A673 (cell line): Measurements from ENCODE around the gene ITGA11. TPM values are rescaled to one million over a fixed set of nuclear protein-coding genes. Genes with fewer than 3 reads are reported as not detected.
A peak's percentile ranks its signal among the peaks of the same experiment; 100 is the strongest.

Experiments
- BruUV-seq: library from RNA; stranded (reverse); fragments of 400-500 nt; replicated peaks from 2 replicates; lab custom pipeline; 2021; lab: Mats Ljungman, UMichigan
- CTCF ChIA-PET: fragments of 300-600 bp; sonication (Branson Sonifier 250); formaldehyde crosslinking; loops from one replicate; lab custom pipeline; 2022; ENCODE audit warnings: antibody characterized with exemption; lab: Charles Lee
- POLR2A ChIA-PET: fragments of 300-600 bp; sonication (Branson Sonifier 250); formaldehyde crosslinking; loops from one replicate; lab custom pipeline; 2022; ENCODE audit warnings: antibody characterized with exemption; ENCODE audit not compliant: low non-redundant PET; lab: Charles Lee
- DNase-seq: peaks from one replicate; pipeline ENCODE4 v3.0.0-alpha.2; 2015; ENCODE audit warnings: low spot score
- H3K27ac ChIP-seq: fragments of 200-600 bp; sonication (generic); 2 replicates; pipeline ENCODE4 v1.5.1; 2016; ENCODE audit warnings: mixed run types, low read depth, mild to moderate bottlenecking, mixed read lengths, antibody characterized with exemption, low read length; ENCODE audit not compliant: poor library complexity, severe bottlenecking
- H3K27me3 ChIP-seq: fragments of 200-600 bp; sonication (generic); replicated peaks from 2 replicates; pipeline ENCODE4 v1.6.1; 2017; ENCODE audit warnings: mixed run types, low read depth, mild to moderate bottlenecking, mixed read lengths, antibody characterized with exemption, low read length; ENCODE audit not compliant: insufficient read depth, poor library complexity
- H3K36me3 ChIP-seq: fragments of 200-600 bp; sonication (generic); 2 replicates; pipeline ENCODE4 v1.6.1; 2016; ENCODE audit warnings: mixed run types, mild to moderate bottlenecking, mixed read lengths, antibody characterized with exemption, low read length; ENCODE audit not compliant: insufficient read depth, poor library complexity, severe bottlenecking
- H3K4me1 ChIP-seq: fragments of 200-600 bp; sonication (generic); 2 replicates; pipeline ENCODE4 v1.6.1; 2017; ENCODE audit warnings: mixed run types, mild to moderate bottlenecking, mixed read lengths, antibody characterized with exemption, low read length; ENCODE audit not compliant: insufficient read depth, poor library complexity, severe bottlenecking
- H3K4me3 ChIP-seq: fragments of 200-600 bp; sonication (generic); 2 replicates; pipeline ENCODE4 v1.5.1; 2016; ENCODE audit warnings: low read depth, mixed run types, mild to moderate bottlenecking, mixed read lengths, low read length; ENCODE audit not compliant: poor library complexity, severe bottlenecking
- H3K9me3 ChIP-seq: fragments of 200-600 bp; sonication (generic); 2 replicates; pipeline ENCODE4 v1.6.1; 2016; ENCODE audit warnings: mixed run types, low read depth, mild to moderate bottlenecking, mixed read lengths, antibody characterized with exemption, low read length; ENCODE audit not compliant: poor library complexity, severe bottlenecking
- EZH2 ChIP-seq: fragments of 200-600 bp; sonication (generic); IDR thresholded peaks from 2 replicates; pipeline ENCODE4 v1.6.1; 2017; ENCODE audit warnings: borderline replicate concordance, low read depth, mild to moderate bottlenecking, mixed read lengths, antibody characterized with exemption, low read length; ENCODE audit not compliant: poor library complexity, severe bottlenecking
- intact Hi-C: fragments of 100-400 bp; cut with micrococcal nuclease; formaldehyde crosslinking; loops from one replicate; pipeline ENCODE4 v1.10.0; 2022; ENCODE audit not compliant: unreplicated experiment
- total RNA-seq: library from RNA; stranded (reverse); gene quantifications from 2 replicates; pipeline ENCODE4 v1.2.3, GENCODE V29; 2021
- TF ChIP-seq, protein P1 (sequence below): fragments of 300-800, 200-600 bp; sonication (generic); conservative IDR thresholded peaks from 2 replicates; pipeline ENCODE4 v1.5.1; 2017; ENCODE audit warnings: low read depth, mild to moderate bottlenecking, antibody characterized with exemption, low read length, moderate library complexity, mixed read lengths

Gene ITGA11
- total RNA-seq, 1 experiment from 2014 or later = 0.45 TPM

DNA sequence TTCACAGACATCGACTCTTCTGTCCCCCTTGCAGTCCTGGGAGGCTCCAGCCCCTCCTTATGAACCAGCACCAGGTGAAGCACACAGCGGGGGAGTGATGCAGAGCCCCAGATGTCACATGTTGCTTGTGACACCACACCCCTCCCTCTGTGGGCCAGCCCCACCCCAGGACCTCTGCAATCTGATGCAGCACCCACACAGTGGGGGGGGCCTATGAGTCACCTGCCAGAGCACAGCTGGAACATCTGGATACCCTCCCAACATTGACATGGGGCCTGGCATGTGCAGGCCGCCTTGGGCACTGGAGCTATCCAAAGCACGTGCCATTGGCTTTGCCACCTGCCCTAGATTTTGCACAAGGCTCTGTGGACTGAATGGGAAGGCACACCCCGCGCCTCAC lies 83.9 kb downstream of the ITGA11 start:
- Histone ChIP-seq H3K36me3 (no peaks in the 10 kb centered on the region), H3K9me3 (no peaks in the 10 kb centered on the region), H3K4me3 (no peak overlapping the region), H3K27ac (no peak overlapping the region), H3K4me1 (peaks cover 5% of the 10 kb centered on the region), H3K27me3 (no peaks in the 10 kb centered on the region)
- CTCF ChIA-PET = no interaction called here
- intact Hi-C loops = no loop called here
- no peak for DNase-seq
- BruUV-seq = no TSS peak
- TF ChIP-seq EZH2 = no peak
- POLR2A ChIA-PET = no interaction called here

DNA sequence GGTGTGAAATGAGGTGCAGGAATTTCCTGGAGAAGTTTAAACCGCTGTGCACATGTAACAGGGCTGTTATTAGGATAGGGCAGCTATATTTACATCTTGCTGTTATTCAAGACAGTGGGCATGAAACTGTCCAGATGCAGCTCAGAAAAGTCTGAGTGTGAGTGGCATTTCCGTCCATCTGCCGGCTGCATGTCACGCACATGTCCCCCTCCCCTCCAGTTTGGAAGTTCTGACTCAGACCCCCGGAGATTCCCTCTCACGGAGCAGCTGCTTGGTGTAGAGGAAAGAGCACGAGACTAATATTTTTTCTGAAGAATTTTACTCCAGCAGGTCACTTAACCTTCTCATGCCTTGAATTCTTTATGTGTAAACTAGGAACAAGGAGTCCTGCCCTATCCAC lies 84.6 kb downstream of the ITGA11 start:
- Histone ChIP-seq H3K27ac (no peak overlapping the region), H3K36me3 (no peaks in the 10 kb centered on the region), H3K4me3 (no peak overlapping the region), H3K27me3 (no peaks in the 10 kb centered on the region), H3K4me1 (peaks cover 3% of the 10 kb centered on the region), H3K9me3 (no peaks in the 10 kb centered on the region)
- CTCF ChIA-PET = no interaction called here
- POLR2A ChIA-PET = no interaction called here
- no TSS peak for BruUV-seq
- no peak for TF ChIP-seq EZH2
- TF ChIP-seq, protein P1, sequence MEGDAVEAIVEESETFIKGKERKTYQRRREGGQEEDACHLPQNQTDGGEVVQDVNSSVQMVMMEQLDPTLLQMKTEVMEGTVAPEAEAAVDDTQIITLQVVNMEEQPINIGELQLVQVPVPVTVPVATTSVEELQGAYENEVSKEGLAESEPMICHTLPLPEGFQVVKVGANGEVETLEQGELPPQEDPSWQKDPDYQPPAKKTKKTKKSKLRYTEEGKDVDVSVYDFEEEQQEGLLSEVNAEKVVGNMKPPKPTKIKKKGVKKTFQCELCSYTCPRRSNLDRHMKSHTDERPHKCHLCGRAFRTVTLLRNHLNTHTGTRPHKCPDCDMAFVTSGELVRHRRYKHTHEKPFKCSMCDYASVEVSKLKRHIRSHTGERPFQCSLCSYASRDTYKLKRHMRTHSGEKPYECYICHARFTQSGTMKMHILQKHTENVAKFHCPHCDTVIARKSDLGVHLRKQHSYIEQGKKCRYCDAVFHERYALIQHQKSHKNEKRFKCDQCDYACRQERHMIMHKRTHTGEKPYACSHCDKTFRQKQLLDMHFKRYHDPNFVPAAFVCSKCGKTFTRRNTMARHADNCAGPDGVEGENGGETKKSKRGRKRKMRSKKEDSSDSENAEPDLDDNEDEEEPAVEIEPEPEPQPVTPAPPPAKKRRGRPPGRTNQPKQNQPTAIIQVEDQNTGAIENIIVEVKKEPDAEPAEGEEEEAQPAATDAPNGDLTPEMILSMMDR = no peak
- no peak for DNase-seq
- intact Hi-C loops = no loop called here

DNA sequence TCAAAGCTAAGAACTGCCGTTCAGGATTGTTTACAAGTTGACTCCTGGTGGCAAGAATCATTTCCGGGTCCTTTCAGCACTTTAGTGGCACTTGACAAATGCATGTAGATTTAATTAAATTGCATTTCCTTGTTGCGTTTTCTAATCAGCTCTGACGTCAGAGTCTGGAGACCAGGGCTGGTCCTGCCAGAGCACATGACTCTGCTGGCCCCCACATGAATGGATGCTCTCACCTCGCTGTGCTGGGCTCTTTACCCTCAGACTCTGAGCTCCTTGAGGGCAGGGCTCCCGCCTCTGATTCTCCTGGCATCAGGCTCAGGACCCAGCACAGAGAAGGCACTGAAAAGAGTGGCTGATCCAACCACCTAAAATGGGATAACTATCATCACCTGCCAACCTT lies 85.0 kb downstream of the ITGA11 start:
- H3K36me3 ChIP-seq = no peaks in the 10 kb centered on the region
- no peaks in the 10 kb centered on the region for H3K9me3 ChIP-seq
- ChIA-PET CTCF (no interaction called here), POLR2A (no interaction called here)
- BruUV-seq = no TSS peak
- no peaks in the 10 kb centered on the region for H3K4me1 ChIP-seq
- no peaks in the 10 kb centered on the region for H3K27me3 ChIP-seq
- no peak overlapping the region for H3K4me3 ChIP-seq
- no peak overlapping the region for H3K27ac ChIP-seq
- no peak for TF ChIP-seq EZH2
- TF ChIP-seq, protein P1 = no peak
- intact Hi-C loops = no loop called here
- DNase-seq = peak; percentile 9

DNA sequence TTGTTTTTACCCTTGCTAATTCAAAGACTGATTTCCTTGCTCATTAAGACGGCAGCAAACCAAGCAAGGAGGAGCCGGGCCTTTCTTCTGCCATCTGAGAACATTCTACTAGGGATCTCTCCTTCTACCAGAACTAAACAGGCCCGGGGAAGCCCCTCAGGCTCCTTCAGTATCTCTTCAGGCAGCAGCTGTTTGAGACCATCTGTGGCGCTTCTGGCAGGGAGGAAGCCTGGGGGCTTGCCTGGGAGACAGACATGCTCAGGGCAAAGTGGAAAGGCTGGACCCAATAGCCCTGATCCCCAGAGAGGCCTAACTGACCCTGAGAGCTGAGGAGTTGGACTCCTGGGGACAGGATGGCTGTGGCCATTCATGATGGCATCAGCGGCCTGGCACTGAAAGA lies 86.5 kb downstream of the ITGA11 start:
- POLR2A ChIA-PET = no interaction called here
- BruUV-seq = no TSS peak
- no peaks in the 10 kb centered on the region for H3K27me3 ChIP-seq
- H3K9me3 ChIP-seq = no peaks in the 10 kb centered on the region
- DNase-seq = no peak
- intact Hi-C loops = no loop called here
- H3K4me1 ChIP-seq = no peaks in the 10 kb centered on the region
- no peak overlapping the region for H3K4me3 ChIP-seq
- CTCF ChIA-PET = no interaction called here
- H3K36me3 ChIP-seq = no peaks in the 10 kb centered on the region
- H3K27ac ChIP-seq = no peak overlapping the region
- TF ChIP-seq EZH2 = no peak
- TF ChIP-seq, protein P1 = no peak
